Keratinocyte (primary cell): ENCODE results near the gene MET.

Source experiments
- EZH2 ChIP-seq: IDR thresholded peaks from one replicate; pipeline ENCODE4 v1.6.1; 2012; ENCODE audit warnings: inconsistent platforms, mild to moderate bottlenecking, low read length, moderate library complexity
- TF ChIP-seq, protein P1 (sequence below), 3 experiments: IDR thresholded peaks in 1 of 3; conservative IDR thresholded peaks in 1 of 3; optimal IDR thresholded peaks in 1 of 3; 2 replicates in 2 of 3; 3 replicates in 1 of 3; pipeline versions ENCODE3 to v1.5.1; 2011; ENCODE audit warnings: low read length in 3 of 3, mild to moderate bottlenecking in 3 of 3, moderate library complexity in 2 of 3, control low read depth in 1 of 3, inconsistent platforms in 1 of 3; ENCODE audit not compliant: insufficient read depth in 2 of 3; ENCODE audit errors: extremely low read depth in 1 of 3

DNA sequence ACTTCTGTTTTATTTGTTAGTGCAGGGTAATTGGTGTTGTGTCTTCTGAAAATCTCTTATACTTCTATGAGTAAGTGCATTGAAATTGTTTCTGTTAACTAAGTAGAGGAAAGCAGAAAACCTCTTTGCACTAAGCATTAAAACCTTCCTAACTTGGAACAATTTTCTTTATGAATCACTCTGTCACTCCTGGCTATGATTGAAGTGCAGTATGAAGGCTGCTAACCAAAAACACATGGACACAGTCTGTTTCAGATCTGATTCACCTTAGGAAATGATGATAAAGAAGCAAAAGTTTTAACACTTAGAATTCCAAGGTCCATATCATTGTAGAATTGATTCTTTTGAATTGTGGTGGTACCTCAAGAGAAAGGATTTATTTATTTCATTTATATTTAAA is 41.9 kb downstream of the MET start:
- TF ChIP-seq, protein P1, sequence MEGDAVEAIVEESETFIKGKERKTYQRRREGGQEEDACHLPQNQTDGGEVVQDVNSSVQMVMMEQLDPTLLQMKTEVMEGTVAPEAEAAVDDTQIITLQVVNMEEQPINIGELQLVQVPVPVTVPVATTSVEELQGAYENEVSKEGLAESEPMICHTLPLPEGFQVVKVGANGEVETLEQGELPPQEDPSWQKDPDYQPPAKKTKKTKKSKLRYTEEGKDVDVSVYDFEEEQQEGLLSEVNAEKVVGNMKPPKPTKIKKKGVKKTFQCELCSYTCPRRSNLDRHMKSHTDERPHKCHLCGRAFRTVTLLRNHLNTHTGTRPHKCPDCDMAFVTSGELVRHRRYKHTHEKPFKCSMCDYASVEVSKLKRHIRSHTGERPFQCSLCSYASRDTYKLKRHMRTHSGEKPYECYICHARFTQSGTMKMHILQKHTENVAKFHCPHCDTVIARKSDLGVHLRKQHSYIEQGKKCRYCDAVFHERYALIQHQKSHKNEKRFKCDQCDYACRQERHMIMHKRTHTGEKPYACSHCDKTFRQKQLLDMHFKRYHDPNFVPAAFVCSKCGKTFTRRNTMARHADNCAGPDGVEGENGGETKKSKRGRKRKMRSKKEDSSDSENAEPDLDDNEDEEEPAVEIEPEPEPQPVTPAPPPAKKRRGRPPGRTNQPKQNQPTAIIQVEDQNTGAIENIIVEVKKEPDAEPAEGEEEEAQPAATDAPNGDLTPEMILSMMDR (optimal IDR thresholded peaks at IDR 0.05 in 1 of 3, IDR thresholded peaks at IDR 0.05 in 1 of 3, conservative IDR thresholded peaks at IDR 0.05 in 1 of 3; ENCODE audit: extremely low read depth in 1 of 3, insufficient read depth in 2 of 3, low read length in 3 of 3), result no peak
- TF ChIP-seq EZH2, result no peak
